NT2/D1 (cell line): Measurements from ENCODE around the gene DDC.

Experiments
- DNase-seq: peaks from one replicate; pipeline ENCODE4 v3.0.0-alpha.2; 2011; ENCODE audit warnings: low read depth, low spot score
- H3K27me3 ChIP-seq: 2 replicates; pipeline ENCODE4 v1.6.0; 2011; ENCODE audit warnings: mild to moderate bottlenecking; ENCODE audit not compliant: insufficient read length, insufficient read depth
- H3K36me3 ChIP-seq: 2 replicates; pipeline ENCODE4 v1.6.1; 2011; ENCODE audit warnings: mild to moderate bottlenecking, low read length, mixed read lengths; ENCODE audit not compliant: insufficient read depth, insufficient read length
- H3K4me1 ChIP-seq: 2 replicates; pipeline ENCODE4 v1.5.1; 2011; ENCODE audit not compliant: insufficient read depth, insufficient read length
- H3K4me3 ChIP-seq: 2 replicates; pipeline ENCODE4 v1.5.1; 2011; ENCODE audit warnings: low read depth; ENCODE audit not compliant: insufficient read length
- H3K9ac ChIP-seq: 2 replicates; pipeline ENCODE4 v1.6.0; 2011; ENCODE audit warnings: low read depth; ENCODE audit not compliant: insufficient read length
- H3K9me3 ChIP-seq: 2 replicates; pipeline ENCODE4 v1.5.1; 2011; ENCODE audit warnings: mild to moderate bottlenecking, low read length; ENCODE audit not compliant: insufficient read depth
- SUZ12 ChIP-seq: IDR thresholded peaks from 2 replicates; pipeline ENCODE4 v1.6.1; 2011; ENCODE audit not compliant: insufficient read length, insufficient read depth; ENCODE audit errors: extremely low read depth
- YY1 ChIP-seq: IDR thresholded peaks from 2 replicates; pipeline ENCODE4 v1.6.1; 2011; ENCODE audit not compliant: insufficient read length, insufficient read depth
- ZNF274 ChIP-seq: IDR thresholded peaks from 2 replicates; pipeline ENCODE4 v1.6.1; 2011; ENCODE audit warnings: mild to moderate bottlenecking, low read depth, low read length

DDC gene

DNA sequence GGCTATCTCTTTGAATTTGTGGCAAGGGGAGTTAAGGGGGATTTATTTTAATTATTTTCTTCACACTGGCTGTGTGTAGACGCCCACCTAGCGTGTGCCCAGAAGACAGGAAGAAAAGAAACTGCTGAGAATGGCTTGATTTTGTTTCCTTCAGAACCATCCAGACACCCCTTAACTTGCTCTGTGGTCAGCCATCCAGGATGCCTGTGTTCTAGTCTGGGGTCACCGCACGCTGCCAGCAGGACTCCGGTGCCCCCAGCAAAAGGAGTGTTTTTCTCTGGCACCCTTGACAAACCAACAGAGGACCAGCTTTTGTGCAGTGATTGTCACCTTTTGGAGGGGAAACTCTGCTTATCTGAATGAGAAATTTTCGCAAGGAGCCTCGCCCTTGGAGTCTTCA, 5.3 kb downstream of the DDC start:
- no peak for DNase-seq
- no peak overlapping the region for H3K9ac ChIP-seq
- H3K4me1 ChIP-seq, result peaks cover 19% of the 10 kb centered on the region
- H3K4me3 ChIP-seq, result no peak overlapping the region
- TF ChIP-seq YY1, result no peak
- no peak for TF ChIP-seq ZNF274
- no peak for TF ChIP-seq SUZ12
- no peaks in the 10 kb centered on the region for H3K9me3 ChIP-seq
- H3K36me3 ChIP-seq, result no peaks in the 10 kb centered on the region
- H3K27me3 ChIP-seq, result no peaks in the 10 kb centered on the region

DNA sequence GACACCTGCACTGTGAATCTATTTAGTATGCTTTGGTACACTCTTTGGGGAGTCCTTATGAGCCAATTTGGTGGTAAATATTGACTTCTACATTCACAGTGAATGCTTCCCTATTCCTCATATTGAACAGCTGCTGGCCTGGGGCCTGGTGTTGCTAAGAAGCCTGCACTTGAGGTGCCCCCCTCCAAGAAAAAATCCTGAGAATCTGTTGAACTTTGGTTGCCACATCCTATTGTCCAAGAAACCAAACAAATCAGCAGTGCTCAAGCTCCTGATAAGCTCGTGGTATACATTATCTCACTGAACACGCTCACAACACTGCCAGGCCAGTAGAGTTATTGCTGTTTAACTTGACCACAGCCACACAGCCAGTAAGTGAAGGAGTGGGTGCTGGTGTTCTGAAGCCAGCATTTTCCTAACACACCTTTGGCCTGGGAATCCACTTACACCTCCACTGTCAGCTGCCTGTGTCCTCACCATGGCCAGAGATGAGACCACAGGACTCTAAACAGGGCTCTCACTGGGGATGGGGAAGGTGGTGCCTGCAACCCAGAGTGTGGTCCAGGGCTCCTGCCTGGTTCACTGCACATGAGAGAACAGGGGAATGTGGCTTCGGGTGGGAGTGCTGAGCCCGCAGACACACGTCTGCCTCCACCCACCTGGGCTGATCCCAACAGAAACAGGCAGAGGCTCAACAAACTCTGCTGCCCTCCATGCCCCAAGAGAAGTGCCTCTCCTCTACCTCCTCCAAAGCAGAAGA, 6.7 kb downstream of the DDC start:
- Histone ChIP-seq H3K4me3 (no peak overlapping the region), H3K36me3 (no peaks in the 10 kb centered on the region), H3K27me3 (no peaks in the 10 kb centered on the region), H3K9ac (no peak overlapping the region), H3K4me1 (peaks cover 21% of the 10 kb centered on the region), H3K9me3 (no peaks in the 10 kb centered on the region)
- DNase-seq, result no peak
- no peak for TF ChIP-seq YY1
- TF ChIP-seq ZNF274, result no peak
- TF ChIP-seq SUZ12, result no peak

DNA sequence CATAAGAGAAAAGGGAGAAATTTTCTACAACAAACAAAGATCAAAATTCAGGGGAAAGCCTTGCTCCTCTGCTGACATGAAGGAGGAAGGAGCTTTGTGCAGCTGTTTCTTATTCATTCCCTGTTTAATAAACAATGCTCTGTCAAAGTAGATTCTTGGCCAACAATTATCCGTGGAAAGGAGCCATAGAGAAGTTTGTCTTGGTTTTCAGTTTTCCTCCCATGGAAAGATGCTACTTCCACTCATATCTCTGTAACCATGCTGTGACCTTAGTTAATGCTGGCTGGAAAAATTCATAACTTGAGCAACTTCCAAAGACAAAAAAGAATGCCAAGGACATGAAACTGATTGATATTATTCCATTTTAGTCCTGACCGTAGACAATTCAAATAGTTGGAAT, 8.1 kb downstream of the DDC start:
- DNase-seq, result no peak
- Histone ChIP-seq H3K9me3 (no peaks in the 10 kb centered on the region), H3K4me1 (peaks cover 17% of the 10 kb centered on the region), H3K4me3 (no peak overlapping the region), H3K27me3 (no peaks in the 10 kb centered on the region), H3K9ac (no peak overlapping the region), H3K36me3 (no peaks in the 10 kb centered on the region)
- no peak for TF ChIP-seq SUZ12

DNA sequence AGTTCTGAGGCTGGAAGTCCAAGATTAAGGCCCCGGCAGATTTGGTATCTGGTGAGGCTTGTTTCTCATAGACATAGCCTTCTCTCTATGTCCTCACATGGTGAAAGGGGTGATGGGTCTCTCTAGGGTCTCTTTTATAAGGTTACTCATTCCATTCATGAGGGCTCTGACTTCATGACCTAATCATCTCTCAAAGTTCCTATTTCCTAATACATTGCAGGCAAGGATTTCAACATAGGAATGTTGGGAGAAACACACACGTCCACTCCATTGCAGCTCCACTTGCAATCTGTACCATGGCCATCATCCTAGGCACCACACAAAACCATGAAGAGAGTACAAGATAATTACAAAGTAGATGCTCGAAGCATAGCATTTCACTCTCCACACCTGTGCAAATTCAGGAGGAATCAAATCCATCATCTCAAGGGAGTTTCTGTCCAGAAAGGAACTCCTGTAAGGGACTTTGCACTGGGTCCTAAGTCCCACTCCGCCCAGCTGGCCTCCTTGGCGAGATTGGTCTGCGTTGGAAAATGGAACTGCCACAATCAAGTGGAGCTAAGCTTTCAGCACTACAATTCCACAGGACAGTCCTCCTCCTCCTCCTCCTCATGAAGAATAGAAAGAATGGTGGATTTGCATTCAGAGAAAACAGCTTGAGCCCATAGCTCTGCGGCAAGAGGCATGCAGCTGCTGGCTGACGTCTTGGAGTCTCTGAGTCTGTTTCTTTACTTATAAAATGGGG, 8.8 kb downstream of the DDC start:
- Histone ChIP-seq H3K36me3 (no peaks in the 10 kb centered on the region), H3K27me3 (no peaks in the 10 kb centered on the region), H3K4me1 (peaks cover 12% of the 10 kb centered on the region), H3K9me3 (no peaks in the 10 kb centered on the region), H3K9ac (no peak overlapping the region), H3K4me3 (no peak overlapping the region)
- no peak for DNase-seq
- TF ChIP-seq YY1 (no peak), SUZ12 (no peak), ZNF274 (no peak)

DNA sequence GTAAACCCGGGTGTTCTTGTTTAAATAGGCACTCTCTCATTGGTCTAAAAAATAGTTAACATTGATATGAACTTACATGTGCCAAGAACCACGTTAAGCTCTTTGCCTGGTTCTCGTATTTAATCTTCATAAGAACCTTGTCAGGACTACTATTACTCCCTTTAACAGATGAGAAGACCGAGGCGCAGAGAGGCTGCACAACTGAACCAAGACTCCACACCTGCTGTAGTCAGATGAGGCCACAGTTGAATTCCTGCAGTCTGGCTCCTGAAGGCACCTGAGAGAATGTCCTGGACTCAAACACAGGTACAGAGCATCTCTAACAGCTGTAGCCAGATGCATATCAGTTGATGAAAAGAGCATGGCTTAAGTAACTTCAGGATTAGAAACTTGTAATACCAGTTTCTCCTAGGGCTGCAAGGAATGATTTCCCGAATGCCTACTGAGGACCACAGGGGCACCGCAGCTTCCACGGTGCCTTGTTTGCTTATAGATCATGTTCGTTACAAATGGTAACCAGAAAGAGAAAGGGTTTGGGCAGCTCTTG, 9.5 kb downstream of the DDC start:
- Histone ChIP-seq H3K36me3 (no peaks in the 10 kb centered on the region), H3K9ac (no peak overlapping the region), H3K4me3 (no peak overlapping the region), H3K9me3 (no peaks in the 10 kb centered on the region), H3K27me3 (no peaks in the 10 kb centered on the region), H3K4me1 (peaks cover 8% of the 10 kb centered on the region)
- no peak for TF ChIP-seq YY1
- no peak for TF ChIP-seq SUZ12
- no peak for TF ChIP-seq ZNF274
- DNase-seq, result no peak

DNA sequence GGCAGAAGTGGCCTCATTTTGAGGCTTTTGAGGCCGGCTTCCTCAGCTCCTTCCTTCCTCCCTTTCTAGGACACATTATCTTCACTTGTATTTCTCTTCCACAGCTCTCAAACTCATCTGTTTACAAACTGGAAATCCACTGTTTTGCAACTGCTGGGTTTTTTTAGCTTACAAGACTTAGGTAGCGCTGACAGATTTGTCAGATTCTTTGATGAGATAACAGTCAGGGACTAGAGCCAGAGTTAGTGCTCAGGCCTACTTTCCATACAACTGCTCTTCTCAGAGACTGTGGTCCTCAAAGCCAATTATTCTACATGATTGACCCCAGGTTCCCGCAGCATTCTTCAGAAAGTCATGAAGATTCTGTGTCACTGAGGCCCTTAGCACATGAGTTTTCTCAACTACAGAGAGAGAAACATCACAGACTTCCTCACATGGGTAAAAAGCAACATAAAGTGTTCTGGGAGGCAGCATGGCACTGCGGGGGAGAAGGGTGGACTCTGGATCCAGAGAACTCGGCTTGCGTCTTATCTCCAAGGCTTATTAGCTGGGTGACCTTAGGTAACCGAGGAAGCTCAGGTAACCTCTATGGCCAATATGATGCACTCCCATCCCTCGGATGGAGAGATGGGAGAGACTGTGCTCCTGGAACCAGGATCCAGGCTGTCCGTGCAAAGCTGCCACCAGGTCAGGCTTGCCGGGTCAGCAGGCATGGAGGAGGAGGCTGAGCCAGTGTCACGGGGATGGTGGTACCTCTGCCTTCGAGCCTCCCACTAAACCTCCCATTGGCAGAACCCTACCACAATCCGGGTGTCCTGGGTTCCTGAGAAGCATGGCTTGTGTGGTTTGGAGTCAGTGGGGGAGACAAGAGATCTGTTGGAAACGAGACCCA, 10.5 kb downstream of the DDC start:
- no peak for DNase-seq
- no peaks in the 10 kb centered on the region for H3K27me3 ChIP-seq
- TF ChIP-seq ZNF274, result no peak

DNA sequence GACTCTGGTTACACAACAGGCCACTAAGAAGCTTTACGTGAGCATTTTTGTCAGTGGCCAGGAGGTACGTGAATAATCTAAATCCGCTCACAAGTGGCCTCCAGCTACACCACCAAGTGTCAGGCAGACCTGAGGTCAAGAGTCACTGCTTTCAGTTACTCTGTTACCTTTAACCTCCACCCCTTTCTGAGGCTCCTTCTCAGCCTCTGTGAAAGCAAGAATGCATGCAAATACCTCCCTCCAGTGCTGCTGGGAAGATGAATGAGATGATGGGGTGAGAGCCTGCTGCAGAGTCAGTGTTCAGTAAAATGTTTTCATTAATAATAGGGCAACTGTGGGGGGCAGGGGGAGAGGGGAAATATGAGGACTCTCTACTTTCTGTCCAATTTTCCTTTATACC, 11.2 kb downstream of the DDC start:
- TF ChIP-seq YY1 (no peak), ZNF274 (no peak)
- no peak overlapping the region for H3K4me3 ChIP-seq
- no peaks in the 10 kb centered on the region for H3K9me3 ChIP-seq
- H3K9ac ChIP-seq, result no peak overlapping the region
- no peak for DNase-seq
- no peaks in the 10 kb centered on the region for H3K27me3 ChIP-seq
- no peaks in the 10 kb centered on the region for H3K36me3 ChIP-seq
- H3K4me1 ChIP-seq, result peaks cover 3% of the 10 kb centered on the region

More for the DNA sequence above, 10.5 kb downstream of the DDC start:
- Histone ChIP-seq H3K9me3 (no peaks in the 10 kb centered on the region), H3K4me3 (no peak overlapping the region), H3K4me1 (peaks cover 5% of the 10 kb centered on the region), H3K36me3 (no peaks in the 10 kb centered on the region), H3K9ac (no peak overlapping the region)
